Retinal pigment epithelial cell (primary cell): ENCODE data around the gene ADAMTSL5.
"Not testable (repeated sequence)": the region's sequence is repeated elsewhere in the genome, so short reads cannot be mapped to it uniquely, and the experiment has no call there.

Experiments
- DNase-seq: peaks from one replicate; pipeline ENCODE4 v3.0.0-alpha.2; 2010; ENCODE audit warnings: low read depth
- H3K4me3 ChIP-seq: 2 replicates; pipeline ENCODE4 v1.5.1; 2011; ENCODE audit warnings: mild to moderate bottlenecking, low read length, control low read depth, moderate library complexity
- TF ChIP-seq, protein P1 (sequence below): conservative IDR thresholded peaks from 2 replicates; pipeline ENCODE4 v1.5.1; 2011; ENCODE audit warnings: low read depth, low read length, control low read depth, inconsistent platforms

ADAMTSL5 gene

DNA sequence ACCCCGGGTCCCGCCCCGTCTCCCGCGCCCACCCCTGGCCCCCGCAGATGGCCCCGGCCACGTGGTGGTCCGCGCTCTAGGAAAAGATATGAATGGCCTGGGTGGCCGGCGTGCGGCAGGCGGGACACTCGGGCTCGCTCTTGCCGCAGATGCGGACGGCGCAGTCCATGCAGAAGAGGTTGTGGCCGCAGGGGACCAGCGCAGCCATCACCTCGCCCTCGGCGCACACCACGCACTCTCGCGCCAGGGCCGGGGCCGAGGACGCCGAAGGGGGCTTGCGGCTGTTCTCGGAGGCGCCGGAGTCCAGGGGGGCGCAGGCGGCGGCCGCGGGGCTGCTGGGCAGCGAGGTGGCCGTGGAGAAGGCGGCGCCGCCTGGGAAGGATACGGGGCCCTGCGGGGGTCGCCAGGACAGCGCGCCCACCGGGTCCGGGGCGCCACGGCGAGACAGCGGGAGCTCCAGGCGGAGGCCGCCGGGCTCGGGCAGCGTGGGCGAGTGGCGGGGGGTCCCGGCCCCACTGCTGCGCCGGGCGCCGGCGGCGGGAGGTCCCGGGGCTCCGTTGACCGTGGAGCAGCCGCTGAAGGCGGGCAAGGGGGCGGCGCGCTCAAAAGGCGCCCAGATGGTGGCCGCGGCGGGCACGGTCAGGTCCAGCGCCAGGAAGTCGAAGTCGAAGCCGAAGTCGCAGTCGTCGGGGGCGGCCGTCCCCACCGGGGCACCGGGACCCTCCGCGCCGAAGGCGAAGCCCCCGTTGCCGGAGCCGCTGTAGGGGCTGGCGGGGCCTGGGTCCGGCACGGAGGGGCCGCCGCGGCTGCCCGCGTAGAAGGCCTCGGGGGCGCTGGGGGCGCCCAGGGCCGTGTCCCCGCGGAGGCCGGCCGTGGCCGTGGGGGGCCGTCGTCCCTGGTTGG lies 42.9 kb upstream of the ADAMTSL5 start:
- H3K4me3 ChIP-seq: no peak overlapping the region
- TF ChIP-seq, protein P1, sequence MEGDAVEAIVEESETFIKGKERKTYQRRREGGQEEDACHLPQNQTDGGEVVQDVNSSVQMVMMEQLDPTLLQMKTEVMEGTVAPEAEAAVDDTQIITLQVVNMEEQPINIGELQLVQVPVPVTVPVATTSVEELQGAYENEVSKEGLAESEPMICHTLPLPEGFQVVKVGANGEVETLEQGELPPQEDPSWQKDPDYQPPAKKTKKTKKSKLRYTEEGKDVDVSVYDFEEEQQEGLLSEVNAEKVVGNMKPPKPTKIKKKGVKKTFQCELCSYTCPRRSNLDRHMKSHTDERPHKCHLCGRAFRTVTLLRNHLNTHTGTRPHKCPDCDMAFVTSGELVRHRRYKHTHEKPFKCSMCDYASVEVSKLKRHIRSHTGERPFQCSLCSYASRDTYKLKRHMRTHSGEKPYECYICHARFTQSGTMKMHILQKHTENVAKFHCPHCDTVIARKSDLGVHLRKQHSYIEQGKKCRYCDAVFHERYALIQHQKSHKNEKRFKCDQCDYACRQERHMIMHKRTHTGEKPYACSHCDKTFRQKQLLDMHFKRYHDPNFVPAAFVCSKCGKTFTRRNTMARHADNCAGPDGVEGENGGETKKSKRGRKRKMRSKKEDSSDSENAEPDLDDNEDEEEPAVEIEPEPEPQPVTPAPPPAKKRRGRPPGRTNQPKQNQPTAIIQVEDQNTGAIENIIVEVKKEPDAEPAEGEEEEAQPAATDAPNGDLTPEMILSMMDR: no peak
- DNase-seq: no peak

DNA sequence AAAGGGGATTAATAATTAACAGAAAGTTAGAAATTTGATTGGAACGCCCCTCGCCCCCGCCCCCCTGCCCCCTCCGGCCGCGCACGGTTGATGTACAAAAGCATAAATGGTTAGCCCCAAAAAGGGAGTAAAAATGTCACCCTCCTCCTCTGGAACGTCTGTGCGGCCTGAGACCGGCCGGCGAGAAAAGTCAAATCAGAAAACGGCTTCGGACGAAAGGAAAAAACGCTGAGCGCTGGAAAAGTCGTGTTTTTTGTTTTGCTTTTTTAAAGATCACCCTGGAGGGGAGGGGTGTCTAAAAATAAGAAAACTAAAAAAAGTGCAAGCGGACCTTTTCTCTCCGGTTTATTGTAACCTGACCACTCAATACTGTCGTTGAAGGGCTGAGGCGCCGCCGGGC lies 42.1 kb upstream of the ADAMTSL5 start:
- H3K4me3 ChIP-seq: no peak overlapping the region
- TF ChIP-seq, protein P1: no peak
- DNase-seq: no peak

DNA sequence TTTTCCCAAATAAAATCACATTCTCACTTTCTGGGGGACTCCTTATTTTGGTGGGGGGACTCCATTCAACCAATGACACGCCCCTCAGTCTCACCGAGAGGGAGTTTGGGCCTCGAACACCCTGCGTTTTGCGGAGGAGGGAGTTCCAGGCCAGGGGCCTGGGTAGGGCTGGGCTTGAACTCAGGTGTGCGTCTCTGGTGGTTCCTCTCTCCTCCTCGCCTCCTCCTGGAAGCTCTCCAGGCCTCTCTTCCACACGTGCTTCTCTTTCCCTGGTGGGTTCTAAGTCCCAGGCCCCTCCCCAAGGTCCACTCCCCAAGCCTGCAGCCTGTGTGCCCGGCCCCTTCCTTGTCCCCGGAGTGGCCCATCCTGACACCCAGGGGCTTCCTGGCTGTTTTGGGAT lies 40.6 kb upstream of the ADAMTSL5 start:
- no peak for DNase-seq
- no peak overlapping the region for H3K4me3 ChIP-seq
- TF ChIP-seq, protein P1: no peak

DNA sequence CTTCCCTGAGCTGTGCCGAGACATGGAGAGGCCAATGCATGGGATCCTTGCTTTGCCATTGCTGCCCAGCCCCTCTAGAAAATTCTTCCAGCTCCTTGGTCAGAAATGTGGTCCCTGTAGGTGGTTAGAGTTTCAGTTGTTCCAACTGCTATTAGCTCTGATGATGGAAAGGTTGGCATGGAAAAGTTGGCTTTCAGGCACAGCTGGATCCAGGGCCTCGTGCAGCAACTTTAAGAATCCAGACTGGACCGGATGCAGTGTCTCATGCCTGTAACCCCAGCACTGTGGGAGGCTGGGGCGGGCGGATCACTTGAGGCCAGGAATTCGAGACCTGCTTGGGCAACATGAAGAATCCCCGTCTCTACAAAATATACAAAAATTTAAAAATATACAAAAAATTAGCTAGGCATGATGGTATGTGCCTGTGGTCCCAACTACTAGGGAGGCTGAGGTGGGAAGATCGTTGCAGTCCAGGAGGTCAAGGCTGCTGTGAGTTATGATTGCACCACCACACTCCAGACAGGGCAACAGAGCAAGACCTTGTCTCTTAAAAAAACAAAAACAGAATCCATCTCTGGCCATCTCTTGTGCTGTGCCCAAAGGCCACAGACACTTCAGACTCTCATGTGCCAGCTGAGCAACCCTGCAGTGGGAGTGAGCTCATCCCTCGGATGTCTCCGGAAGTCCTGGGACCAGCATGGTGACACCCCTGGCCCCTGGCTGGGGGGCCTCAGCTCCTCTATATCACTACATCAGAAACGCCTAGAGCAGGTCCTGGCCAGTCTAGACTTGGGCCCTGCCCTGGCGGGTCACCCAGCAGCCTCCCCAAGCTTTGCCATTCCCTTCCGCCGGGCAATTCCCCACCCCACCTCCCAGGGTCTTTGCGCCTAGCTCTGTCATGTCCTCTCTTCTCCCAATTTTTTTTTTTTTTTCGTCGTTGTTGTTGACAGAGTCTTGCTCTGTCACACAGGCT lies 38.5 kb upstream of the ADAMTSL5 start:
- H3K4me3 ChIP-seq: no peak overlapping the region
- TF ChIP-seq, protein P1: no peak
- no peak for DNase-seq

DNA sequence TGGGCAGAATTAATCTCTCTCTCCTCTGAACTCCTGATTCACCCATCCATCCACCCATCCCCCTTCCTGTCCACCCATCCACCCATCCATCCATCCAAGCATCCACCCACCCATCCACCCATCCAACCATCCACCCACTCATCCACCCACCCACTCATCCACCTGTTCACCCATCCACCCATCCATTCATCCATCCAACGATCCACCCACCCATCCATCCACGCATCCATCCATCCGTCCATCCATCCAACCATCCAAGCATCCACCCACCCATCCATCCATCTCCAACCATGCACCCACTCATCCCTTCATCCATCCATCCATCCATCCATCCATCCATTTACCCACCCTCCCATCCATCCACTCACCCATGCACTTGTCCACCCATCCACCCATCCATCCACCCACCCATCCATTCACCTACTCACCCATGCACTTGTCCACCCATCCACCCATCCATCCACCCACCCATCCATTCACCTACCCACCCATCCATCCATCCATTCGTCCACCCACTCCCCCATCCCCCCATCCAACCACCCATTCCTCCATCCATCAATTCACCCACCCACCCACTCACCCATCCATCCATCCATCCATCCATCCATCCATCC lies 36.6 kb upstream of the ADAMTSL5 start:
- H3K4me3 ChIP-seq: no peak overlapping the region
- no peak for DNase-seq
- TF ChIP-seq, protein P1: no peak

DNA sequence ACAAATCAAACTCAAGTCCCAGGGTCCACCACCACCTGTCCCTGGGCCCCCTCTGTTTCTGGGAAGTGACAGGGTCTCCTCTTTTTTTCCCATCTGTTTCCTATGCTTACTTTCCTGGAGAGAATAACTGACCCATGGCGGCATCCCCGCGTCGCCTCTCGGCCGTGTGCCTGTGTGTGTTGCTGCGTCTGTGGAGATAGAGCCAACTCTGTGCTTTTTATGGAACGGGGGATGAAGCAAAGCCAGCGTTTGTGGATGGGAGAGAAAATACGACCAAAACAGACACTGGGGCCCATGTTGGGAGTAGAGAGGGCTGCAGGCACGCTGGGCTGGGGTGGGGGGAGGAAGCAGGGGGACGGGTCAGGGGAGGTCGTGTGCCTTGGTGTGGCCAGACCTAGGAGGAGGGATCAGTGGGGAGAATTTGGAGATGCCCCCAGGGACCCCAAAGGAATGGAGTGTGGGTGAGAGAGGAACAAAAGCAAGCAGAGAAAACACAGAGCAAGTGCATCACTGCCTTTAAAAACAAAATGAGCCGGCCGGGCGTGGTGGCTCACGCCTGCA lies 27.6 kb upstream of the ADAMTSL5 start:
- TF ChIP-seq, protein P1: no peak
- H3K4me3 ChIP-seq: no peak overlapping the region
- no peak for DNase-seq

DNA sequence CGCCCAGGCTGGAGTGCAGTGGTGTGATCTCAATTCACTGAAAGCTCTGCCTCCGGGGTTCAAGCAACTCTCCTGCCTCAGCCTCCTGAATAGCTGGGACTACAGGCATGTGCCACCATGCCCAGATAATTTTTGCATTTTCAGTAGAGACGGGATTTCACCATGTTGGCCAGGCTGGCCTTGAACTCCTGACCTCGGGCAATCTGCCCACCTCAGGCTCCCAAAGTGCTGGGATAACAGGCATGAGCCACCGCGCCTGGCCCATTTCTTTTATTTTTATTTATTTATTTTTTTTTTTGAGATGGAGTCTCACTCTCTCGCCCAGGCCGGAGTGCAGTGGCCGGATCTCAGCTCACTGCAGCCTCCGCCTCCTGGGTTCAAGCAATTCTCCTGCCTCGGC lies 26.9 kb upstream of the ADAMTSL5 start:
- not testable (repeated sequence) for DNase-seq, H3K4me3 ChIP-seq
